ACC112 (cell line): ENCODE measurements around the gene EML3.
"Not testable (repeated sequence)": the region's sequence is repeated elsewhere in the genome, so short reads cannot be mapped to it uniquely, and the experiment has no call there.

Experiments used
- H2AFZ ChIP-seq: fragments of 200-600 bp; sonication (generic); one replicate; pipeline ENCODE4 v1.6.0; 2017; ENCODE audit warnings: antibody characterized with exemption, low read length; ENCODE audit not compliant: unreplicated experiment
- H3K27ac ChIP-seq: fragments of 200-600 bp; sonication (generic); 2 replicates; pipeline ENCODE4 v1.5.1; 2014; ENCODE audit warnings: low read depth, mild to moderate bottlenecking, antibody characterized with exemption, low read length, moderate library complexity
- H3K27me3 ChIP-seq: fragments of 200-600 bp; sonication (generic); 2 replicates; pipeline ENCODE4 v1.6.1; 2014; ENCODE audit warnings: mild to moderate bottlenecking, antibody characterized with exemption, low read length, moderate library complexity, mixed read lengths; ENCODE audit not compliant: insufficient read depth
- H3K36me3 ChIP-seq: fragments of 200-600 bp; sonication (generic); 2 replicates; pipeline ENCODE4 v1.6.1; 2016; ENCODE audit warnings: mild to moderate bottlenecking, antibody characterized with exemption, low read length, moderate library complexity, mixed read lengths; ENCODE audit not compliant: insufficient read depth
- H3K4me1 ChIP-seq: fragments of 200-600 bp; sonication (generic); one replicate; pipeline ENCODE4 v1.6.1; 2016; ENCODE audit warnings: low read length, mixed read lengths; ENCODE audit not compliant: insufficient read depth, unreplicated experiment, control insufficient read depth
- H3K4me3 ChIP-seq: fragments of 200-600 bp; sonication (generic); 2 replicates; pipeline ENCODE4 v1.5.1; 2014; ENCODE audit warnings: mild to moderate bottlenecking, low read depth, low read length
- H3K79me2 ChIP-seq: fragments of 200-600 bp; sonication (generic); one replicate; pipeline ENCODE4 v1.6.0; 2016; ENCODE audit warnings: low read length; ENCODE audit not compliant: control insufficient read depth, unreplicated experiment, insufficient read depth

EML3 gene, protein sequence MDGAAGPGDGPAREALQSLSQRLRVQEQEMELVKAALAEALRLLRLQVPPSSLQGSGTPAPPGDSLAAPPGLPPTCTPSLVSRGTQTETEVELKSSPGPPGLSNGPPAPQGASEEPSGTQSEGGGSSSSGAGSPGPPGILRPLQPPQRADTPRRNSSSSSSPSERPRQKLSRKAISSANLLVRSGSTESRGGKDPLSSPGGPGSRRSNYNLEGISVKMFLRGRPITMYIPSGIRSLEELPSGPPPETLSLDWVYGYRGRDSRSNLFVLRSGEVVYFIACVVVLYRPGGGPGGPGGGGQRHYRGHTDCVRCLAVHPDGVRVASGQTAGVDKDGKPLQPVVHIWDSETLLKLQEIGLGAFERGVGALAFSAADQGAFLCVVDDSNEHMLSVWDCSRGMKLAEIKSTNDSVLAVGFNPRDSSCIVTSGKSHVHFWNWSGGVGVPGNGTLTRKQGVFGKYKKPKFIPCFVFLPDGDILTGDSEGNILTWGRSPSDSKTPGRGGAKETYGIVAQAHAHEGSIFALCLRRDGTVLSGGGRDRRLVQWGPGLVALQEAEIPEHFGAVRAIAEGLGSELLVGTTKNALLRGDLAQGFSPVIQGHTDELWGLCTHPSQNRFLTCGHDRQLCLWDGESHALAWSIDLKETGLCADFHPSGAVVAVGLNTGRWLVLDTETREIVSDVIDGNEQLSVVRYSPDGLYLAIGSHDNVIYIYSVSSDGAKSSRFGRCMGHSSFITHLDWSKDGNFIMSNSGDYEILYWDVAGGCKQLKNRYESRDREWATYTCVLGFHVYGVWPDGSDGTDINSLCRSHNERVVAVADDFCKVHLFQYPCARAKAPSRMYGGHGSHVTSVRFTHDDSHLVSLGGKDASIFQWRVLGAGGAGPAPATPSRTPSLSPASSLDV

DNA sequence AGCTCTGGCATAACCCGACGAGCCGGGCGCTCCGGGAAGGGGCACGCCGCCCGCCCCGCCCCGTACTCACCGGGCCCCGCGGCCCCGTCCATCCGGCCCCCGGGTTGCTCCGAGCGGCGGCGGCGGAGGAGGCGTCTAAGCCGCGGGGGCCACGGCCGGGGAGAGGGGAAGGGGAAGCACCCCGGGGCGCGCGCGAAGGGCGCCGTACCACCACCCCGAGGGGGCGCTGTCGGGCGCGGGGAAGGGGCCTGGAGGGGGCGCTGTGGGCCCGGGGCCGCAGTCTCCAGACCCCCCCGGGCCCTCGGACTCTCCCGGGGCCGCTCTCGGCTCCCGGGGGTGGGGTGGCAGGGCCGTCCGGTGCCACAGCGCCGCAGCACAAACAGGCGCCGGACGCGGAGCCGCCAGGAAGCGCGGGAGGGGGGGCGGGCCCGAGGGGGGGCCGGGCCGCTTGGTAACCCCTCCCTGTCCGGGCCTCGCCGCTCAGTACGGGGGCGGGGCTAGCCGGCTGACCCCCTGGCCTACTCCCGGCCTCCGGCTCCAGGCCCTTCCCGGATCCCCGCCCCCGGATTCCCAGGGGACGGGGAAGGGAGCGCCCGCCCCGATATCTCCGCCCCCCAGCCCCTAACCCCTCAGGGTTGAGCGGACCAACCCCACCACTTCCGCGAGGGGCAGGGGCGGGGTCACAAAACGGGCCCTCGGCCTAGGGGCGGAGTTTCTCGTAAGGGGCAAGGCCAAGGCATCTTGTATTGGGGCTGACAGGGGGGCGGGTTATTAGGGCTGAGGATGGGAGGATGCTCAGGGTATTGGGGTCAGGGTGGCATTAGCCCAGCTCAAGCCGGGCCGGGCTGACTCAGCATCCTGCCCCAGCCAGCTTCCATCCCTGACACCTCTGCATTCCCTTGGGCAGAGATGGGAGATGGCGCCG is at the start of gene EML3, which contains the start of gene ROM1:
Gene EML3 (minus strand): TSS at position 410 of the 925 bp plus-strand sequence. CDS start 318 bp downstream, at position 92.
Gene ROM1 (plus strand): TSS at position 892 of the 925 bp plus-strand sequence. CDS start 25 bp downstream, at position 917.
- peak within 1 kb of the TSS; percentile 82 for H3K4me3 ChIP-seq
- H3K4me1 ChIP-seq: peaks cover 20% of the 10 kb centered on the region
- H3K36me3 ChIP-seq: no peaks in the 10 kb centered on the region
- no peaks in the 10 kb centered on the region for H3K27me3 ChIP-seq
- H2AFZ ChIP-seq: peak within 1 kb of the TSS; percentile 4
- H3K79me2 ChIP-seq: peaks cover 8% of the 10 kb centered on the region
- H3K27ac ChIP-seq: peak within 1 kb of the TSS; percentile 56

DNA sequence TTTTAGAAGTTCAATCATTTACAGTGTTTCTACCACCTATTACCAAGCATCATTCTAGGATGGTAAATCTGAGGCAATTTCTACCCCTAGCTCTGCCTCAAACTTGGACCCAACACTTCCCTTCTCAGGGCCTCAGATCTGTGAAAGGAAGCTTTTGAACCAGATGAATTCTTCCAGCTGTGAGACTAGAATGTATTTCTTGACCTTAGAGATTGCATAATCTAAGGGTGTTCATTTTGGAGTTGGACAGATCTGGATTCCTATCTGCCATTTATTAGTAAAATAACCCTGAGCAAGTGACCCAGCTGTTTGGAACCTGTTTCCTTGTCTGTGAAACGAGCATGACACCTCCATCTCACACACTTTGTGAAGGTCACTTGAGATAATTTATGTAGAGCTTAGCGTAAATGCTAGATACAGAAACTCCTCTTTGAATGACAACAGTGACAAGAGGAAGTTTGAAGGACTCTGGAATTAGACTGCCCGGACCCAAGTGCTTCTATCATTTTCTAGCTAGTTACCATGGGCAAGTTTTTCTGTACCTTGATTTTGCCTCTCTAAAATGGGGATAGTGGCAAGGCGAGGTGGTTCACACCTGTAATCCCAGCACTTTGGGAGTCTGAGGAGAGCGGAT is 44.3 kb upstream of the EML3 start:
- Histone ChIP-seq H3K79me2 (peaks cover 11% of the 10 kb centered on the region), H3K27ac (no peak overlapping the region), H2AFZ (no peak overlapping the region), H3K27me3 (no peaks in the 10 kb centered on the region), H3K4me1 (no peaks in the 10 kb centered on the region), H3K4me3 (no peak overlapping the region), H3K36me3 (no peaks in the 10 kb centered on the region)

DNA sequence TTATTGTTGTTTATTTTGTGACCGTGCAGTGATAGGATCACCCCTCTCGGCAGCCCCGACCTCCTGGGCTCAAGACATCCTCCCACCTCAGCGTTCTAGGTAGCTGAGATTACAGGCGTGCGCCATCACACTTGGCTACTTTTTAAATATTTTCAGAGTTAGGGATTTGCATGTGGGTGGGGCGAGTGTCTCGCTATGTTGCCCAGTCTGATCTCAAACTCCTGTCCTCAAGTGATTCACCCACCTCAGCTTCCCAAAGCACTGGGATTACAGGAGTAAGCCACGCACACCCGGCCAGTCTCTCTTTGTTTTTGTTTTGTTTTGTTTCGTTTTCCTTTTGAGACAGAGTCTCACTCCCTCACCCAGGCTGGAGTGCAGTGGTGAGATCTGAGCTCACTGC is 41.7 kb upstream of the EML3 start:
- H3K27ac ChIP-seq: no peak overlapping the region
- H3K36me3 ChIP-seq: no peaks in the 10 kb centered on the region
- H3K4me1 ChIP-seq: no peaks in the 10 kb centered on the region
- no peaks in the 10 kb centered on the region for H3K27me3 ChIP-seq
- H3K4me3 ChIP-seq: no peak overlapping the region
- H3K79me2 ChIP-seq: peaks cover 23% of the 10 kb centered on the region
- H2AFZ ChIP-seq: no peak overlapping the region

DNA sequence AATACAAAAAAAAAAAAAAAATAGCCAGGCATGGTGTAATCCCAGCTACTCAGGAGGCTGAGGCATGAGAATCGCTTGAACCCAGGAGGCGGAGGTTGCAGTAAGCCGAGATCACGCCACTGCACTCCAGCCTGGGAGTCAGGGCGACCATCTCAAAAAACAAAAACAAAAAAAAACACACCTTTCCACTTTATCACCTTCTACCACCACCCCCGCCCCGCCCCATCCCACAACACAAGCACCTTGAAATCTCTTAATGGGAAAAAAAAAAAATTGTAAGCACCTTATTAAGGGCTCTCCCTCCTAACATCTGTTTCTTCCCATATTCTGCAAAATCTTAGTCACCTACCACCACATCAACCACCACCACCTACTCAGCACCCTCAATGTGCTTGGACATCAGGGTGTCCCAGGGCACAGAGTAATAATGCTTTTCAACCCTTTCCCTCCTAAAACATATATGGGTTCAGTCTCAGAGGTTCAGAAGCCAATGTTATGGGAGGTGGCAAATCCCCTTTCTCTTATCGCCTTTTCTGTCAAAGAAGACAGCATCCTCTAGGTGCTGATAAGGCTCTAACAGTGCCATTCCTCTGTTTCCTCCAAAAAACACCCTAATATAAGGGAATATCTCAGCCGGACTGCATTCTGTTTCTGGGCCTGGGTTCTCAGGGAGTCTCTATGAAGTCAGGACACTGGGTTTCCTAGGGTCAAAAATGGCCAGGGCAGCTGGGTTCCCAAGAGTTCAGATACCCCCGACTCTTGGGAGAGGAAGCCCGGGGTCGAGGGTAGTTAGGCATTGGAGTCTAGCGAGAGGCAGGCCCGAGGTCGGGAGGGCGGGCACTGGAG is 39.8 kb upstream of the EML3 start:
- H3K79me2 ChIP-seq: peaks cover 23% of the 10 kb centered on the region
- H3K27me3 ChIP-seq: no peaks in the 10 kb centered on the region
- peak overlapping the region; percentile 68 for H3K27ac ChIP-seq
- peak overlapping the region; percentile 96 for H3K4me3 ChIP-seq
- no peaks in the 10 kb centered on the region for H3K36me3 ChIP-seq
- H3K4me1 ChIP-seq: no peaks in the 10 kb centered on the region
- peak overlapping the region; percentile 83 for H2AFZ ChIP-seq

DNA sequence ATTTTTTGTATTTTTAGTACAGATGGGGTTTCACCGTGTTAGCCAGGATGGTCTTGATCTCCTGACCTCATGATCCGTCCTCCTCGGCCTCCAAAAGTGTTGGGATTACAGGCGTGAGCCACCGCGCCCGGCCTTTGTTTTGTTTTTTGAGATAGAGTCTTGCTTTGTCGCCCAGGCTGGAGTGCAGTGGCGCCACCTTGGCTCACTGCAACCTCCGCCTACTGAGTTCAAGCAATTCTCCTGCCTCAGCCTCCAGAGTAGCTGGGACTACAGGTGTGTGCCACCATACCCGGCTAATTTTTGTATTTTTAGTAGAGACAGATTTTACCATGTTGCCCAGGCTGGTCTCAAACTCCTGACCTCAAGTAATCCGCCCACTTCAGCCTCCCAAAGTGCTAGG is 37.7 kb upstream of the EML3 start:
- H3K79me2 ChIP-seq: peaks cover 33% of the 10 kb centered on the region
- H3K36me3 ChIP-seq: not testable (repeated sequence)

DNA sequence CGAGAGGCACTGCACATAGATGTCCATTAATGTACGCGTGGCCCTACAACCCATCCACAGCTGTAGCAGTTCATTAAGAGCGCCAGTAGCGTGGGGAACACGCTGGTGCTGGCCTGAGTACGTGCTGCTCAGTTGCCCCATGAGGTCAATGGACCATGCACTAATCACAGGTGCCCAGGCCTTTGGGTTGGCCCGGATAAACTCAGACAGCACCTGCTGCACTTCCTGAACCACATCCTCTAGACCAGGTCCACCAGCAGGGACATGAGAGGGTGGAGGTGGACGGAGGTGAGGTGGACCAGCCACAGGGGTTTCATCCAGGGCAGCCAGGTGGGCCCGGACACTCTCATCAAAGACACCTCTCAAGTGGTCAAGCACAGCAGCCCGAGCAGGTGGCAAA is 36.9 kb upstream of the EML3 start:
- Histone ChIP-seq H3K4me1 (peaks cover 7% of the 10 kb centered on the region), H3K27ac (no peak overlapping the region), H3K79me2 (peaks cover 41% of the 10 kb centered on the region), H3K36me3 (0 out of 2 replicates have a peak, but pooled peaks cover under 1% of the 10 kb centered on the region), H3K27me3 (no peaks in the 10 kb centered on the region), H2AFZ (no peak overlapping the region), H3K4me3 (no peak overlapping the region)

More for the DNA sequence above, 37.7 kb upstream of the EML3 start:
- H3K4me1 ChIP-seq, H3K27me3 ChIP-seq, H3K27ac ChIP-seq, H3K4me3 ChIP-seq, H2AFZ ChIP-seq: not testable (repeated sequence)

DNA sequence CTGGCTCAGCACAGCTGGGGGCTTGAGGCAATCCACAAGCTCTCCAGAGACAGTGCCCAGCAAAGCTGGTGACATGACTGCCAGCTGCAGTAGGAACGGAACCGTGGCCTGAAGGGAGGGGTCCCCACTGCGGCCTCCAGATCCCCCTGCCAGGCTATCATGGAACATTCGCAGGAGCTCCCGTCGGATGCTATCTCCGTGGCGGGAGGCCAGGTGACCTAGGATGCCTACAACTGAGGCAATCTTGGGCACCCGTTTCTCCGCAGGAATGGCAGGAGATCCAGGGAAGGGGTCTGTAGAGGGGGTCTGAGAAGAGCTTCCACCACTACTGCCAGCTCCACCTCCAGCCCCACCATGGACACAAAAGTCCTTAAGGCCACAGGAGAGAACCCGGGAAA is 36.4 kb upstream of the EML3 start:
- Histone ChIP-seq H3K79me2 (peaks cover 46% of the 10 kb centered on the region), H3K4me1 (peaks cover 7% of the 10 kb centered on the region), H3K27me3 (no peaks in the 10 kb centered on the region), H3K36me3 (peaks cover 5% of the 10 kb centered on the region; the same call in 1 of the 2 replicates), H3K27ac (no peak overlapping the region), H2AFZ (no peak overlapping the region), H3K4me3 (no peak overlapping the region)

- no peak overlapping the region for H3K27ac ChIP-seq
- no peak overlapping the region for H2AFZ ChIP-seq
- peaks cover 5% of the 10 kb centered on the region; the same call in 1 of the 2 replicates for H3K36me3 ChIP-seq
- no peak overlapping the region for H3K4me3 ChIP-seq
- H3K4me1 ChIP-seq: peaks cover 7% of the 10 kb centered on the region
- no peaks in the 10 kb centered on the region for H3K27me3 ChIP-seq
- peaks cover 52% of the 10 kb centered on the region for H3K79me2 ChIP-seq
Measured at GRCh38 chr11:62648185-62648966, 35.8 kb upstream of the EML3 start.
